GM13976 (cell line): ENCODE measurements around the gene OSBPL10.

Source experiments
- DNase-seq: peaks from one replicate; pipeline ENCODE4 v3.0.0; 2012; ENCODE audit warnings: low spot score
- in situ Hi-C: fragments of 300-500 bp; cut with MboI; formaldehyde crosslinking; loops from one replicate; pipeline ENCODE4 v1.12.0; 2022; ENCODE audit warnings: low sequenced_read_pairs, mixed read lengths, inconsistent platforms; ENCODE audit not compliant: unreplicated experiment
- TF ChIP-seq, protein P1 (sequence below): IDR thresholded peaks from 2 replicates; pipeline ENCODE4 v1.5.1; 2012; ENCODE audit warnings: borderline replicate concordance, mild to moderate bottlenecking; ENCODE audit not compliant: insufficient read depth; ENCODE audit errors: extremely low read depth, missing control alignments, control extremely low read depth

OSBPL10 gene

DNA sequence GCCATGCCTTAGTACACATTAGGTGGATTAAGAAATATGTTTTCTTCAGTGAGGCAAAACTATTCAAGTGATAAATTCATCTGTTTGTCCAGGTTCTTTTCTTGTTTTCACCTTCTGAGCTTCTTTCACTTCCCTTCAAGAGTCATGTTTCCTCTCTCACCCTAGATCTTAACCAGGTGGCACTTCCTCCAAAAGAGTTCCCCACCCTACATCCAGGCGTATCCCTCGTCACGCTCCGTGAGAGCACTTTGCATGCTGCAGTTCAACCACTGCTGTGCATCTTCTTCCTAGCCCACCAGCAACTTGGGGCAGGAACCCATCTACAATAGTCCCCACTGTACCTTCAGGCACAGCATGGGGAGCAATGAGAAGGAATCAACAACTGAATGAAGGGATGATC, 28.9 kb downstream of the OSBPL10 start:
- DNase-seq, result peak; percentile 26
- TF ChIP-seq, protein P1, sequence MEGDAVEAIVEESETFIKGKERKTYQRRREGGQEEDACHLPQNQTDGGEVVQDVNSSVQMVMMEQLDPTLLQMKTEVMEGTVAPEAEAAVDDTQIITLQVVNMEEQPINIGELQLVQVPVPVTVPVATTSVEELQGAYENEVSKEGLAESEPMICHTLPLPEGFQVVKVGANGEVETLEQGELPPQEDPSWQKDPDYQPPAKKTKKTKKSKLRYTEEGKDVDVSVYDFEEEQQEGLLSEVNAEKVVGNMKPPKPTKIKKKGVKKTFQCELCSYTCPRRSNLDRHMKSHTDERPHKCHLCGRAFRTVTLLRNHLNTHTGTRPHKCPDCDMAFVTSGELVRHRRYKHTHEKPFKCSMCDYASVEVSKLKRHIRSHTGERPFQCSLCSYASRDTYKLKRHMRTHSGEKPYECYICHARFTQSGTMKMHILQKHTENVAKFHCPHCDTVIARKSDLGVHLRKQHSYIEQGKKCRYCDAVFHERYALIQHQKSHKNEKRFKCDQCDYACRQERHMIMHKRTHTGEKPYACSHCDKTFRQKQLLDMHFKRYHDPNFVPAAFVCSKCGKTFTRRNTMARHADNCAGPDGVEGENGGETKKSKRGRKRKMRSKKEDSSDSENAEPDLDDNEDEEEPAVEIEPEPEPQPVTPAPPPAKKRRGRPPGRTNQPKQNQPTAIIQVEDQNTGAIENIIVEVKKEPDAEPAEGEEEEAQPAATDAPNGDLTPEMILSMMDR, result no peak
- in situ Hi-C loops, result no loop called here

DNA sequence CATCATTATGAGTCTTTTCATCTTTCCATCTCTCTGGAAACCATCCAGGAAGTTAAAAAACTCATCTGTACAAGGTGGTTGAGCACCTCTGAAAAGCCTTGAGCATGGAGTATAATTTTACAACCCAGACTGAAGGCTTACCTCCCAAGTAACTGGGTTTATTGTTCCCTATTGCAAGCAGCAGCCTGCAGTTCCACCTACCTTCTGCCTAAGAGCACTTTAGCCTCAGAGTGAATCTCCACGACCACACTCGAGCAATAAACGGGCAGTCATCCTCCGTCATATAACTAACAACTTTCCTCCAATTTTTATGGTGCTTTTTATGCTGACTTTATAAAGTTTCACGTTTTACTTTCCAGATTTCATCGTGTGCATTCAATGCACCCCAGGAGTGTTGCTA, 32.8 kb downstream of the OSBPL10 start:
- no peak for DNase-seq
- TF ChIP-seq, protein P1, result no peak
- in situ Hi-C loops, result no loop called here

DNA sequence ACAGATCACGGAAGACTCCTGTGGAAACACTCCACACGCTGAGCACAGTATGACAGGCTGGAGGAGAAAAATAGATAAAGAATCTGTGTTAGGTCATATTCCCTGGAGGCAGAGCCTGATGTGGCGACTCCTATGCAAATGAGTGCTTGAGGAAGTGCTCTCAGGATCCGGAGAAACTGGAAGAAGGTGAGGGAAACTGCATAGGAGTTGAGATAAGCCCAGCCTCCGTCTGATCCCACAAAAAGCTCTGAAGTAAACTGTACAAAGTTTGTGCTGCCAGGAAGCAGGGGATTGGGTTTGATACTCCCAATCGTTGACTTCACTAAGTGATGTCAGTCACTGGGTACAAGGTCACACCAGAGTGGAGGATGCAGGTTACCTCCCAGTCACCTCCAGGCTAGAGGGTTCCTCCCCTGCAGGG, 33.4 kb downstream of the OSBPL10 start:
- no peak for DNase-seq
- in situ Hi-C loops, result no loop called here

DNA sequence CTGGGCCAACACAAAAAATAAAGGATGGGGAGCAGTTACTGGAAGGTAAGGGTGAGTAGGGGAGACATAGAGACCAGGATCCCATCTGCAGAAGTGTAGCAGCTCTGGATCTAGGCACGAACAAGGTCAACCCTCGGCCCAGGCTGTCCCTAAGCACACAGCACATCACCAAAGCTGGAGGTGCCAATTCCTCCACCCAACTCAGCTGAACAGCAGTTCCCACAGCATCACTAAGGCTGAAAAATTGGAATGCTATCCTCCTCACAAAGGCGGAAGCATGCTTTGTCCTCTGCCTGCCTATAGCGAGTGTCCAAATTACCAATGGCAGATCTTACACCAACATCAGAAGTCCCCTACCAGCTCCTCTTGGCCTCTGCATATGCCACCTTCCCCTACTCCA, 33.9 kb downstream of the OSBPL10 start:
- TF ChIP-seq, protein P1, result no peak
- in situ Hi-C loops, result no loop called here
- DNase-seq, result no peak

More for the DNA sequence above, 33.4 kb downstream of the OSBPL10 start:
- TF ChIP-seq, protein P1, result no peak

DNA sequence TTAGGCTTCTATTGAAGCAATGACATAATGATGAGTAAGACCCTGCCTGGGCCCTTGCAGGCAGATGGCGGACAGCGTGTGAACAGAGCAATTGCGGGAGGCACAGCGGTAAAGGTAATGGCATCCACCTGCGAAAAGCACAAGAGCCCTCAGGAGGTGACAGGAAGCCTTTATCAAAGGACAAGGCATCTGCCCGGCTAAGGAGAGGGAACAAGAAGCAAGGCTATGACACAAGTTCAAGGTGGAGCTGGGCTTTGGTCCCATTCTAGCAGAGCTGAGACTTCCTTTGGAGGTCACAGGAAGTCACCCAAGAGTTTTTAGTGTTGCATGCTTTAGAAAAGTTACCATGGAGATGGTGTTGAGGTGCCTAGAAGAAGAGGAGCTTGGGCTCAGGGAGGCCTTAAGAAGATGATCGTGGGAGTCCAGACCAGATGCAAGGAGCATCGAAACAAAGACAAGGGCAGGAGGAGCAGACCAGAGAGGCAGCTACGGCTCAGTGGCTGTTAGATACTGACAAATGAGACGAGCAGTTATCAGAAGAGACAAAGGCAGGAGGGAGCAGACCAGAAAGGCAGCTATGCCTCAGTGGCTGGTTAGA, 34.5 kb downstream of the OSBPL10 start:
- in situ Hi-C loops, result no loop called here
- TF ChIP-seq, protein P1, result no peak
- DNase-seq, result no peak

DNA sequence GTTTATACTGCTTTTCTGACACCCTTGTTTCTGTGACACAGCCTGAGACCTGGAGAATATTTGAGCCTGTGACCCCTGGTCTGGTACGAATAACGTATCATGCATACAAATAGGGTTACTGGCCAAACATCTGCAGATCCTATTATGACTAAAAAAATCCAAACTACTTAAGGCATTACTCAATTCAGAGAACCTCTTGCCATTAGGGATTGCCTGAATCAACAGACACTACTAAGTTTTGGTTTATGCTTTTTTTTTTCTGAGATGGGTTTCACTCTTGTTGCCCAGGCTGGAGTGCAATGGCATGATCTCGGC, 35.4 kb downstream of the OSBPL10 start:
- in situ Hi-C loops, result no loop called here
- TF ChIP-seq, protein P1, result no peak

DNA sequence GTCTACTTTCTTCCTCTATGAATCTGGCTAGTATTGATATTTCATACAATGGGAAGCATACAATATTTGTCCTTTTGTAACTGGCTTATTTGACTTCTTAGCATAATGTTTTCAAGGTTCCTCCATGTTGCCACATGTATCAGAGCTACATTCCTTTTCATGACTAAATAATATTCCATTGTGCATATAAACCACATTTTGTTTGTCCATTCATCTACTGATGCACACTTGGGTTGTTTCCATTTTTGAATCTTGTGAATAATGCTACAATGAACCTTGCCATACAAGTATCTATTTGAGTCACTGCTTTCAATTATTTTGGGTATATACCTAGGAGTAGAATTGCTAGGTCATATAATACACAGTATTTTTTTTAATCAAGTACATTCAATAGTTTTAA, 38.0 kb downstream of the OSBPL10 start:
- in situ Hi-C loops, result no loop called here
- no peak for DNase-seq
- TF ChIP-seq, protein P1, result no peak

More for the DNA sequence above, 35.4 kb downstream of the OSBPL10 start:
- no peak for DNase-seq
